CD14-positive monocyte (primary cell): ENCODE data around the gene TPK1. TPM values are rescaled to one million over a fixed set of nuclear protein-coding genes. Genes with fewer than 3 reads are reported as not detected.

ENCODE experiments used
- DNase-seq, 3 donors: peaks; one replicate each; pipeline ENCODE4 v3.0.0-alpha.2; 2011 to 2022
- H2AFZ ChIP-seq: 2 replicates; pipeline ENCODE4 v1.6.0; 2012; ENCODE audit warnings: mild to moderate bottlenecking, low read depth, low read length, inconsistent platforms; ENCODE audit not compliant: insufficient read depth, poor library complexity, severe bottlenecking
- H3K27ac ChIP-seq, 2 donors: 1 replicate in 1 of 2; 2 replicates in 1 of 2; pipeline ENCODE4 v1.5.1; 2012 to 2013; ENCODE audit warnings: low read length in 2 of 2, control low read depth in 1 of 2, inconsistent platforms in 1 of 2, low read depth in 1 of 2, mild to moderate bottlenecking in 1 of 2
- H3K27me3 ChIP-seq, 2 donors: one replicate each; pipeline versions ENCODE4 v1.6.0 to v1.6.1; 2011 to 2013; ENCODE audit warnings: low read length in 2 of 2; ENCODE audit not compliant: control insufficient read depth in 2 of 2, insufficient read depth in 2 of 2
- H3K36me3 ChIP-seq, 2 donors: replicated peaks in 1 of 2; 1 replicate in 1 of 2; 2 replicates in 1 of 2; pipeline versions ENCODE4 v1.5.1 to v1.6.1; 2012 to 2013; ENCODE audit warnings: low read length in 2 of 2, control low read depth in 1 of 2, inconsistent platforms in 1 of 2, mild to moderate bottlenecking in 1 of 2; ENCODE audit not compliant: insufficient read depth in 2 of 2, control insufficient read depth in 1 of 2
- H3K4me1 ChIP-seq, 2 donors: 1 replicate in 1 of 2; 2 replicates in 1 of 2; pipeline versions ENCODE4 v1.5.1 to v1.6.1; 2012 to 2013; ENCODE audit warnings: low read length in 2 of 2, control low read depth in 1 of 2, inconsistent platforms in 1 of 2, mild to moderate bottlenecking in 1 of 2, moderate library complexity in 1 of 2; ENCODE audit not compliant: insufficient read depth in 2 of 2, control insufficient read depth in 1 of 2
- H3K4me2 ChIP-seq: replicated peaks from 2 replicates; pipeline ENCODE3; 2012; ENCODE audit warnings: low read length, moderate library complexity, mild to moderate bottlenecking; ENCODE audit not compliant: poor library complexity, severe bottlenecking; ENCODE audit errors: extremely low read depth
- H3K4me3 ChIP-seq, 3 experiments: fragments of 200-600 bp in 1 of 3; sonication (generic) in 1 of 3; replicated peaks in 1 of 3; 1 replicate in 2 of 3; 2 replicates in 1 of 3; pipeline ENCODE4 v1.5.1; 2011 to 2013; ENCODE audit warnings: low read length in 3 of 3, mild to moderate bottlenecking in 3 of 3, control low read depth in 2 of 3, low read depth in 2 of 3, inconsistent platforms in 1 of 3, moderate library complexity in 1 of 3
- H3K79me2 ChIP-seq: 2 replicates; pipeline ENCODE4 v1.6.0; 2012; ENCODE audit warnings: mild to moderate bottlenecking, control low read depth, inconsistent platforms, low read length, moderate library complexity; ENCODE audit not compliant: insufficient read depth
- H3K9ac ChIP-seq: 2 replicates; pipeline ENCODE4 v1.6.0; 2017; ENCODE audit warnings: low read length, mild to moderate bottlenecking; ENCODE audit not compliant: insufficient read depth, poor library complexity, severe bottlenecking
- H3K9me3 ChIP-seq, 2 donors: replicated peaks in 1 of 2; 1 replicate in 1 of 2; 2 replicates in 1 of 2; pipeline versions ENCODE4 v1.5.1 to v1.6.1; 2012 to 2013; ENCODE audit warnings: low read length in 2 of 2, control low read depth in 1 of 2; ENCODE audit not compliant: control insufficient read depth in 1 of 2, insufficient read depth in 1 of 2
- H4K20me1 ChIP-seq: 2 replicates; pipeline ENCODE4 v1.6.0; 2012; ENCODE audit warnings: mild to moderate bottlenecking, low read length, control low read depth, moderate library complexity; ENCODE audit not compliant: insufficient read depth
- H3K27ac Mint-ChIP-seq, 7 donors: one replicate each; pipeline ENCODE4 v1.8.0; 2020; ENCODE audit warnings: mild to moderate bottlenecking in 7 of 7, mixed read lengths in 7 of 7, moderate library complexity in 6 of 7, inconsistent platforms in 2 of 7
- H3K27me3 Mint-ChIP-seq, 3 donors: one replicate each; pipeline ENCODE4 v1.8.0; 2021 to 2022; ENCODE audit warnings: low read depth in 3 of 3, mild to moderate bottlenecking in 3 of 3, mixed read lengths in 3 of 3, moderate library complexity in 3 of 3, inconsistent platforms in 1 of 3
- H3K36me3 Mint-ChIP-seq, 2 donors: one replicate each; pipeline ENCODE4 v1.8.0; 2020; ENCODE audit warnings: mixed read lengths in 2 of 2, inconsistent platforms in 1 of 2, mild to moderate bottlenecking in 1 of 2
- H3K4me1 Mint-ChIP-seq: one replicate; pipeline ENCODE4 v1.8.0; 2020; ENCODE audit warnings: mild to moderate bottlenecking, mixed read lengths
- H3K4me3 Mint-ChIP-seq, 2 donors: one replicate each; pipeline ENCODE4 v1.8.0; 2020; ENCODE audit warnings: mild to moderate bottlenecking in 2 of 2, mixed read lengths in 2 of 2, moderate library complexity in 1 of 2
- H3K9me3 Mint-ChIP-seq, 7 donors: one replicate each; pipeline ENCODE4 v1.8.0; 2020 to 2022; ENCODE audit warnings: mixed read lengths in 7 of 7, mild to moderate bottlenecking in 6 of 7, moderate library complexity in 6 of 7, inconsistent platforms in 2 of 7
- CTCF ChIP-seq: fragments of 200-600 bp; IDR thresholded peaks from one replicate; pipeline ENCODE4 v1.8.0; 2022; ENCODE audit warnings: antibody characterized with exemption, mild to moderate bottlenecking
- WGBS: methylation state at CpG from one replicate; pipeline ENCODE4 v1.1.5; 2013; ENCODE audit warnings: missing lambda C conversion rate; ENCODE audit not compliant: insufficient coverage; 5-methylcytosine and 5-hydroxymethylcytosine counted together
- intact Hi-C, 2 donors: fragments of 100-400 bp; cut with micrococcal nuclease; formaldehyde crosslinking; loops; one replicate each; pipeline versions ENCODE4 v1.15.0 to v1.15.1; 2023
- polyA plus RNA-seq, 3 donors: library from polyadenylated mRNA; depleted of rRNA in 1 of 3; unstranded in 2 of 3; stranded (reverse) in 1 of 3; fragments of 300-500 nt in 2 of 3; fragments of >200 nt in 1 of 3; fragmentation: Illumina TruSeq in 2 of 3; gene quantifications; 1 replicate in 2 of 3; 2 replicates in 1 of 3; pipeline ENCODE4 v1.2.3, GENCODE V29; 2012 to 2021

Gene TPK1
- polyA plus RNA-seq, 3 donors = 18.9 to 33.8 (median 33.1) TPM

- intact Hi-C loops = no loop called here
- H3K9me3 ChIP-seq = no peaks in the 10 kb centered on the region
- H3K36me3 ChIP-seq = no peaks in the 10 kb centered on the region
- Mint-ChIP-seq H3K9me3 (peaks cover 0 to 7% (median 5%) of the 10 kb centered on the region in 7 donors), H3K4me1 (no peaks in the 10 kb centered on the region), H3K36me3 (peaks cover 0 to 5% of the 10 kb centered on the region in 2 donors), H3K27ac (no peak overlapping the region), H3K4me3 (no peak overlapping the region), H3K27me3 (no peaks in the 10 kb centered on the region)
- no peaks in the 10 kb centered on the region for H3K4me1 ChIP-seq
- H4K20me1 ChIP-seq = no peaks in the 10 kb centered on the region
- TF ChIP-seq CTCF = no peak
- H3K27ac ChIP-seq = no peak overlapping the region
- no peaks in the 10 kb centered on the region for H3K79me2 ChIP-seq
- H2AFZ ChIP-seq = no peak overlapping the region
- H3K4me3 ChIP-seq = no peak overlapping the region
- no peaks in the 10 kb centered on the region for H3K27me3 ChIP-seq
- no peak overlapping the region for H3K9ac ChIP-seq
- no peak overlapping the region for H3K4me2 ChIP-seq
- no CpG with 5 or more reads among the region's 1 CpG for WGBS
- DNase-seq = no peak
Measured at GRCh38 chr7:144725070-144725469, 110.8 kb downstream of the TPK1 start.

GRCh38 chr7:144723301-144723700, 112.6 kb downstream of the TPK1 start:
- no peaks in the 10 kb centered on the region for H3K4me1 Mint-ChIP-seq
- no peak overlapping the region for H3K4me3 Mint-ChIP-seq
- no peaks in the 10 kb centered on the region for H3K79me2 ChIP-seq
- no peaks in the 10 kb centered on the region for H4K20me1 ChIP-seq
- H3K27ac Mint-ChIP-seq = no peak overlapping the region
- no peak overlapping the region for H3K4me2 ChIP-seq
- H2AFZ ChIP-seq = no peak overlapping the region
- no peaks in the 10 kb centered on the region for H3K27me3 ChIP-seq
- H3K4me1 ChIP-seq = no peaks in the 10 kb centered on the region
- no peak overlapping the region for H3K4me3 ChIP-seq
- no peaks in the 10 kb centered on the region for H3K36me3 ChIP-seq
- intact Hi-C loops = no loop called here
- peaks cover 5 to 15% (median 8%) of the 10 kb centered on the region in 7 donors for H3K9me3 Mint-ChIP-seq
- H3K9me3 ChIP-seq = peaks cover 0 to 3% of the 10 kb centered on the region in 2 donors
- no CpG with 5 or more reads among the region's 4 CpGs for WGBS
- H3K27me3 Mint-ChIP-seq = no peaks in the 10 kb centered on the region
- H3K27ac ChIP-seq = no peak overlapping the region
- no peak overlapping the region for H3K9ac ChIP-seq
- no peak for DNase-seq
- TF ChIP-seq CTCF = no peak
- H3K36me3 Mint-ChIP-seq = peaks cover 4 to 9% of the 10 kb centered on the region in 2 donors
